Amygdala (tissue), 56 donors: ENCODE measurements around the gene TAF11L13.

Experiments used
- DNase-seq, 56 donors: peaks; one replicate each; lab custom pipeline; 2025; lab: John Stamatoyannopoulos, UW

Gene TAF11L13

GRCh38 chr5:17678751-17679324 is 47.0 kb downstream of the TAF11L13 start:
- DNase-seq: no peak

DNA sequence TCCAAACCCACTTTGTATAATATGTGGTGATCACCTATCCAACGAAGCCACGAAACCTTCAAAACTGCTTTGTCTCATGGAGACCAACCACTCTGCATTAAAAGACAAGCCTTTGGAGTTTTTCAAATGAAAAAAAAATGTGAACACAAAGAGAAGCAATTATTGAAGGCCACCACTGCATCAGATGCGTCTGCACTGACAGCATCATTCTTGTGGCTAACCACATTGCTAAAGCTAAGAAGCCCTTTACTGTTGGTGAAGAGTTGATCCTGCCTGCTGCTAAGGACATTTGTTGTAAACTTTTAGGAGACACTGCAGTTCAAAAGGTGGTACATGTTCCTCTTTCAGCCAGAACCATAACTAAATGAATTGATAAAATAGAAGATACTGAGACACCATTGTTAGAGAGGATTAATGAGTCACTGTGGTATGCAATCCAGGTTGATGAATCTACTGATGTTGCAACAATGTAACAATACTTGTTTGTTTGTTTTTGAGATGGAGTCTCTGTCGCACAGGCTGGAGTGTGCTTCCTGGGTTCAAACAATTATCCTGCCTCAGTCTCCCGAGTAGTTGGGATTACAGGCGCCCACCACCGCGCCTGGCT is 47.8 kb downstream of the TAF11L13 start:
- no peak for DNase-seq

DNA sequence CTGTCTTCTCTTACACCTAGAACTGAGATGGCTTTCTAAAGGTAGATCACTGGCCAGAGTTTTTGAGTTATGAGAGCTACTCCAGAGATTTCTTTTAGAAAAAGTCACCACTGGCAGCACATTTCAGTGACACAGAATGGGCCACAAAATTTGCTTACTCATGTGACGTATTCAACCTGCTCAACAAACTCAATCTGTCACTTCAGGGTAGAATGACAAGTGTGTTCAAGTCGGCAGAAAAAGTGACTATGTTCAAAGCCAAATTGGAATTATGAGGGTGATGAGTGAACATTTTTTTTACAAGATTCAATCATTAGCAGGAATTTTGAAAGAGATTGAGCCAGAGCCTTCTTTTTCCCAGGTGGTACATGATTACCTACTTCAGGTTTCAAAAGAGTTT is 48.8 kb downstream of the TAF11L13 start:
- DNase-seq: no peak
